Measurements from ENCODE around the gene YBX2.

DNA sequence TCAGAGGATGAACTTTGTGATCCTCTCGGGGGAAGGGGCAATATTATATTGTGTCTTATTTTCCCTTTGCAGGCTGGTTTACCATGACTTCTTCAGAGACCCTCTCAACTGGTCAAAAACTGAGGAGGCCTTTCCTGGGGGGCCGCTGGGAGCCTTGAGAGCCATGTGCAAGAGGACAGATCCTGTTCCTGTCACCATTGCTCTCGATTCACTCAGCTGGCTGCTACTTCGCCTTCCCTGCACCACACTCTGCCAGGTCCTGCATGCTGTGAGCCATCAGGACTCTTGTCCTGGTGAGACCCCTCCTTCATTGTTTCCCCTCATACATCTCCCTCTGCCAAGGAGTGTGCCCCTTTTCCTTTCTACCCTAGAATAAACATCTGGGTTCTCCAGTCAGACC lies 39.9 kb downstream of the YBX2 start:
- TF ChIP-seq, protein P1, sequence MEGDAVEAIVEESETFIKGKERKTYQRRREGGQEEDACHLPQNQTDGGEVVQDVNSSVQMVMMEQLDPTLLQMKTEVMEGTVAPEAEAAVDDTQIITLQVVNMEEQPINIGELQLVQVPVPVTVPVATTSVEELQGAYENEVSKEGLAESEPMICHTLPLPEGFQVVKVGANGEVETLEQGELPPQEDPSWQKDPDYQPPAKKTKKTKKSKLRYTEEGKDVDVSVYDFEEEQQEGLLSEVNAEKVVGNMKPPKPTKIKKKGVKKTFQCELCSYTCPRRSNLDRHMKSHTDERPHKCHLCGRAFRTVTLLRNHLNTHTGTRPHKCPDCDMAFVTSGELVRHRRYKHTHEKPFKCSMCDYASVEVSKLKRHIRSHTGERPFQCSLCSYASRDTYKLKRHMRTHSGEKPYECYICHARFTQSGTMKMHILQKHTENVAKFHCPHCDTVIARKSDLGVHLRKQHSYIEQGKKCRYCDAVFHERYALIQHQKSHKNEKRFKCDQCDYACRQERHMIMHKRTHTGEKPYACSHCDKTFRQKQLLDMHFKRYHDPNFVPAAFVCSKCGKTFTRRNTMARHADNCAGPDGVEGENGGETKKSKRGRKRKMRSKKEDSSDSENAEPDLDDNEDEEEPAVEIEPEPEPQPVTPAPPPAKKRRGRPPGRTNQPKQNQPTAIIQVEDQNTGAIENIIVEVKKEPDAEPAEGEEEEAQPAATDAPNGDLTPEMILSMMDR (IDR thresholded peaks at IDR 0.05 in 8 of 11, conservative IDR thresholded peaks at IDR 0.05 in 3 of 11): no peak
- TF ChIP-seq POLR2AphosphoS5 (IDR thresholded peaks at IDR 0.05): no peak

Data from spleen (tissue), 7 donors.